Transverse colon (tissue), 4 donors: ENCODE results near the gene GRM1. TPM values are rescaled to one million over a fixed set of nuclear protein-coding genes. Genes with fewer than 3 reads are reported as not detected.

Experiments used
- DNase-seq: peaks from one replicate; pipeline ENCODE4 v3.0.0-alpha.2; 2019
- H3K27ac ChIP-seq, 4 donors: fragments of 200-600 bp; sonication (generic); 2 replicates each; pipeline ENCODE4 v1.5.1; 2016 to 2018; ENCODE audit warnings: inconsistent platforms in 4 of 4
- H3K27me3 ChIP-seq: fragments of 200-600 bp; sonication (generic); 2 replicates; pipeline ENCODE4 v1.5.1; 2017; ENCODE audit warnings: inconsistent platforms
- H3K36me3 ChIP-seq, 4 donors: fragments of 200-600 bp; sonication (generic); 2 replicates each; pipeline ENCODE4 v1.5.1; 2017 to 2019; ENCODE audit warnings: inconsistent platforms in 4 of 4
- H3K4me1 ChIP-seq, 4 donors: fragments of 200-600 bp; sonication (generic); 2 replicates each; pipeline ENCODE4 v1.5.1; 2017 to 2020; ENCODE audit warnings: inconsistent platforms in 4 of 4
- H3K4me3 ChIP-seq, 4 donors: fragments of 200-600 bp; sonication (generic); 1 replicate in 1 of 4; 2 replicates in 3 of 4; pipeline versions ENCODE4 v1.5.1 to v1.6.1; 2017 to 2019; ENCODE audit warnings: inconsistent platforms in 4 of 4
- H3K9me3 ChIP-seq, 2 donors: fragments of 200-600 bp; sonication (generic); 2 replicates each; pipeline ENCODE4 v1.5.1; 2017 to 2019; ENCODE audit warnings: inconsistent platforms in 2 of 2
- CTCF ChIP-seq, 5 experiments: fragments of 200-600 bp in 3 of 5; fragments of 450-650 bp in 2 of 5; sonication (generic) in 3 of 5; IDR thresholded peaks; 1 replicate in 2 of 5; 2 replicates in 3 of 5; pipeline ENCODE4 v1.5.1; 2016 to 2017; ENCODE audit warnings: antibody characterized with exemption in 5 of 5, inconsistent platforms in 3 of 5, mild to moderate bottlenecking in 2 of 5, moderate library complexity in 1 of 5
- EP300 ChIP-seq: sonication (generic); formaldehyde crosslinking; IDR thresholded peaks from one replicate; pipeline ENCODE4 v1.6.1; 2017; ENCODE audit warnings: antibody characterized with exemption, low read depth
- POLR2A ChIP-seq: fragments of 450-650 bp; IDR thresholded peaks from one replicate; pipeline ENCODE4 v1.6.1; 2016; ENCODE audit warnings: antibody characterized with exemption, mild to moderate bottlenecking, moderate library complexity
- POLR2AphosphoS5 ChIP-seq, 3 donors: sonication (generic); formaldehyde crosslinking; IDR thresholded peaks; one replicate each; pipeline ENCODE4 v1.6.1; 2016; ENCODE audit warnings: antibody characterized with exemption in 3 of 3
- WGBS, 2 donors: methylation state at CpG; one replicate each; pipeline ENCODE4 v1.1.5; 2018; ENCODE audit warnings: low coverage in 1 of 2; 5-methylcytosine and 5-hydroxymethylcytosine counted together
- in situ Hi-C, 4 donors: fragments of 200-750 bp; cut with MboI; loops; one replicate each; pipeline versions ENCODE4 v1.15.0 to v1.15.1; 2017; ENCODE audit warnings: low sequenced_read_pairs in 3 of 4, low pct_ligation_motif_present in 1 of 4, low pct_unique_long_range_greater_than_20kb in 1 of 4
- intact Hi-C: fragments of 100-400 bp; cut with DNase I; formaldehyde crosslinking; loops from one replicate; pipeline ENCODE4 v1.15.1; 2023; ENCODE audit warnings: low total_unique reads
- total RNA-seq, 4 donors: library from RNA; depleted of rRNA; stranded (reverse); fragments of >200 nt; gene quantifications; one replicate each; pipeline ENCODE4 v1.1.0, GENCODE V29; 2016

Gene GRM1
- total RNA-seq, 4 donors from 2014 or later = 0.16 TPM; not detected in 3

GRCh38 chr6:146092961-146093686 is 64.3 kb downstream of the GRM1 start:
- H3K9me3 ChIP-seq = no peaks in the 10 kb centered on the region
- H3K36me3 ChIP-seq = no peaks in the 10 kb centered on the region
- H3K27ac ChIP-seq = no peak overlapping the region
- H3K27me3 ChIP-seq = no peaks in the 10 kb centered on the region
- no peaks in the 10 kb centered on the region for H3K4me1 ChIP-seq
- TF ChIP-seq POLR2A (no peak), POLR2AphosphoS5 (IDR thresholded peaks at IDR 0.05) (no peak), EP300 (no peak)
- in situ Hi-C loops (no loop called here), intact Hi-C loops (no loop called here)
- no peak overlapping the region for H3K4me3 ChIP-seq
- WGBS, 2 donors = 67 to 75% methylated on average over 3 of the region's 3 CpGs
- DNase-seq = no peak

GRCh38 chr6:146095481-146095880 is 66.6 kb downstream of the GRM1 start:
- Histone ChIP-seq H3K4me3 (no peak overlapping the region), H3K36me3 (no peaks in the 10 kb centered on the region), H3K9me3 (no peaks in the 10 kb centered on the region), H3K27ac (no peak overlapping the region), H3K4me1 (no peaks in the 10 kb centered on the region), H3K27me3 (no peaks in the 10 kb centered on the region)
- in situ Hi-C loops = no loop called here
- DNase-seq = no peak
- TF ChIP-seq CTCF (IDR thresholded peaks at IDR 0.05) (no peak), EP300 (no peak)
- intact Hi-C loops = no loop called here
- 45 to 70% methylated on average over 1 to 2 of the region's 2 CpGs for WGBS, 2 donors

- Histone ChIP-seq H3K4me1 (no peaks in the 10 kb centered on the region), H3K27ac (no peak overlapping the region), H3K27me3 (no peaks in the 10 kb centered on the region), H3K4me3 (no peak overlapping the region), H3K36me3 (no peaks in the 10 kb centered on the region), H3K9me3 (no peaks in the 10 kb centered on the region)
- intact Hi-C loops = no loop called here
- in situ Hi-C loops = no loop called here
- TF ChIP-seq CTCF (IDR thresholded peaks at IDR 0.05) = no peak
- no peak for TF ChIP-seq POLR2A
- 88 to 92% methylated on average over 2 of the region's 2 CpGs for WGBS, 2 donors
- no peak for DNase-seq
Observed at GRCh38 chr6:146097586-146097985, 68.7 kb downstream of the GRM1 start.

GRCh38 chr6:146100776-146101175 is 71.9 kb downstream of the GRM1 start:
- in situ Hi-C loops = no loop called here
- no peak for TF ChIP-seq POLR2A
- TF ChIP-seq CTCF (IDR thresholded peaks at IDR 0.05) = no peak
- TF ChIP-seq POLR2AphosphoS5 (IDR thresholded peaks at IDR 0.05) = no peak
- TF ChIP-seq EP300 = no peak
- no peak overlapping the region for H3K27ac ChIP-seq
- no peak overlapping the region for H3K4me3 ChIP-seq
- intact Hi-C loops = no loop called here
- no peaks in the 10 kb centered on the region for H3K4me1 ChIP-seq
- no peaks in the 10 kb centered on the region for H3K27me3 ChIP-seq
- no peaks in the 10 kb centered on the region for H3K36me3 ChIP-seq
- WGBS, 2 donors = 56 to 78% methylated on average over 1 of the region's 1 CpG
- DNase-seq = no peak
- H3K9me3 ChIP-seq = no peaks in the 10 kb centered on the region
